ENCODE data around the gene GOSR2.
A peak's percentile ranks its signal among the peaks of the same experiment; 100 is the strongest.
"Not testable (repeated sequence)": the region's sequence is repeated elsewhere in the genome, so short reads cannot be mapped to it uniquely, and the experiment has no call there.

The GOSR2 gene

GRCh38 chr17:46894476-46895151, 28.3 kb upstream of the GOSR2 start:
- no peak for DNase-seq

- no peak for DNase-seq
Observed at GRCh38 chr17:46895171-46895570, 27.8 kb upstream of the GOSR2 start.

GRCh38 chr17:46896991-46897390, 26.0 kb upstream of the GOSR2 start:
- no peak for DNase-seq

- no peak for DNase-seq
Observed at GRCh38 chr17:46898364-46898763, 24.6 kb upstream of the GOSR2 start.

GRCh38 chr17:46898860-46899259, 24.1 kb upstream of the GOSR2 start:
- DNase-seq, result no peak

GRCh38 chr17:46901291-46901690, 21.7 kb upstream of the GOSR2 start:
- no peak for DNase-seq

- DNase-seq, result no peak
Observed at GRCh38 chr17:46903762-46904672, 18.9 kb upstream of the GOSR2 start.

- no peak for DNase-seq
Observed at GRCh38 chr17:46908068-46908737, 14.8 kb upstream of the GOSR2 start.

- DNase-seq, result no peak
Observed at GRCh38 chr17:46910179-46910927, 12.6 kb upstream of the GOSR2 start.

GRCh38 chr17:46911311-46911710, 11.6 kb upstream of the GOSR2 start:
- DNase-seq, result no peak

GRCh38 chr17:46915596-46915995, 7.4 kb upstream of the GOSR2 start:
- DNase-seq, result no peak

- peak; percentile 45 for DNase-seq
Observed at GRCh38 chr17:46916211-46916610, 6.7 kb upstream of the GOSR2 start.

GRCh38 chr17:46916623-46917022, 6.3 kb upstream of the GOSR2 start:
- no peak for DNase-seq

GRCh38 chr17:46917041-46917440, 5.9 kb upstream of the GOSR2 start:
- no peak for DNase-seq

- DNase-seq, result no peak
Observed at GRCh38 chr17:46917516-46917915, 5.4 kb upstream of the GOSR2 start.

GRCh38 chr17:46921962-46922361, 998 bp upstream of the GOSR2 start:
- not testable (repeated sequence) for DNase-seq

- no peak for DNase-seq
Observed at GRCh38 chr17:46922487-46922803, 515 bp upstream of the GOSR2 start.

- no peak for DNase-seq
Observed at GRCh38 chr17:46925185-46925868, 2.4 kb downstream of the GOSR2 start.

GRCh38 chr17:46928467-46929261, 5.7 kb downstream of the GOSR2 start:
- DNase-seq, result no peak

GRCh38 chr17:46929413-46929812, 6.5 kb downstream of the GOSR2 start:
- DNase-seq, result peak; percentile 56

GRCh38 chr17:46930051-46930450, 7.1 kb downstream of the GOSR2 start:
- DNase-seq, result no peak

GRCh38 chr17:46931596-46931995, 8.6 kb downstream of the GOSR2 start:
- no peak for DNase-seq
